ENCODE measurements around the gene ELF3.
"Not testable (repeated sequence)": the region's sequence is repeated elsewhere in the genome, so short reads cannot be mapped to it uniquely, and the experiment has no call there.

ELF3 gene

GRCh38 chr1:202007805-202008489 lies 2.4 kb upstream of the ELF3 start:
- DNase-seq (ENCODE audit: low spot score): peak; percentile 36

- peak; percentile 91 for DNase-seq (ENCODE audit: low spot score)
These were observed 834 bp upstream of the ELF3 start for GRCh38 chr1:202009326-202010179.

- no peak for DNase-seq (ENCODE audit: low spot score)
These were observed 1.6 kb downstream of the ELF3 start for GRCh38 chr1:202011994-202012393.

GRCh38 chr1:202012544-202013478 lies 2.4 kb downstream of the ELF3 start:
- no peak for DNase-seq (ENCODE audit: low spot score)

GRCh38 chr1:202013603-202014002 lies 3.2 kb downstream of the ELF3 start:
- no peak for DNase-seq (ENCODE audit: low spot score)

DNA sequence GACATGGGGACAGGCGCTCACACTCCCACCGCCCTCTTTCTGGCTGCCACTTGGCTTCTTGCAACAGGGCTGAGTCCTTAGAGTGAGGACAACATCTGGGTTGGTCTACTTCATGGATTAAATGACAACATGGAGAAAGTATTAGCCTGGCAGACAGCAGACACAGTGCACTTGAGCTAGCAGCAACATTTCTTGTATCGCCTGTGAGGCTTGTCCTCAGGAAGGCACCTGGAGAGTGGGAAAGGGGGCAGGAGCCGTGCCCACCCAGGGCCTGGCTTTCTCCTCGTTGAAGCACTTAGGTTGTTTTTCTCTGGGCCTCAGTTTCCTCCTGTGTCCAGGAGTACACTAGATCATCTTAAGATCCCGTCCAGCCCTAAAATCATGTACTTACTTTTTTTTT lies 3.7 kb downstream of the ELF3 start:
- no peak for DNase-seq (ENCODE audit: low spot score)

GRCh38 chr1:202014915-202015661 lies 4.7 kb downstream of the ELF3 start:
- no peak for DNase-seq (ENCODE audit: low spot score)

DNA sequence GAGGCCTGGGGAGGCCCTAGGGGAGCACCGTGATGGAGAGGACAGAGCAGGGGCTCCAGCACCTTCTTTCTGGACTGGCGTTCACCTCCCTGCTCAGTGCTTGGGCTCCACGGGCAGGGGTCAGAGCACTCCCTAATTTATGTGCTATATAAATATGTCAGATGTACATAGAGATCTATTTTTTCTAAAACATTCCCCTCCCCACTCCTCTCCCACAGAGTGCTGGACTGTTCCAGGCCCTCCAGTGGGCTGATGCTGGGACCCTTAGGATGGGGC lies 5.2 kb downstream of the ELF3 start:
- DNase-seq (ENCODE audit: low spot score): no peak

DNA sequence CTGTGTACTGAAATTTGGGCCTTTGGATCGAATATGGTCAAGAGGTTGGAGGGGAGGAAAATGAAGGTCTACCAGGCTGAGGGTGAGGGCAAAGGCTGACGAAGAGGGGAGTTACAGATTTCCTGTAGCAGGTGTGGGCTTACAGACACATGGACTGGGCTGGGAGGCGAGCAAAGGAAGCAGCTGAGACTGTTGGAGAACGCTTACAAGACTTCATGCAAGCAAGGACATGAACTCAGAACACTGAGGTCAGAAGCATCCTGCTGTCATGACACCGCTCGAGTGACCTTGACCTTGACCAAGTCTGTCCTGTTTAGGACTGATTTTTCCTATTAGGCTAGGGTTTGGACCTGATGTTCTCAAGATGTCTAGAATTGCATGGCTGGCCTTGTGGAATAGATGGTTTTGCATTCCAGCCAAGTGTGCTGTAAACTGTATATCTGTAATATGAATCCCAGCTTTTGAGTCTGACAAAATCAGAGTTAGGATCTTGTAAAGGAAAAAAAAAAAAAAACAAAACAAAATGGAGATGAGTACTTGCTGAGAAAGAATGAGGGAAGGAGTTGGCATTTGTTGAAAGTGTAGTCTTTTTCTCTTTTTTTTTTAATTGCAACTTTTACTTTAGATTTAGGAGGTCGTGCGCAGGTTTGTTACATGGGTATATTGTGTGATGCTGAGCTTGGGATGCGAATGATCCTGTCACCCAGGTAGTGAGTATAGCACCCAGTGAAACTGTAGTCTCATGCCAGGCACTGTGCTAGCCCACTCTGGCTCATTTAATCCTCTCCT lies 5.8 kb downstream of the ELF3 start:
- no peak for DNase-seq (ENCODE audit: low spot score)

- peak; percentile 20 for DNase-seq (ENCODE audit: low spot score)
These were observed 6.7 kb downstream of the ELF3 start for GRCh38 chr1:202016811-202017748.

DNA sequence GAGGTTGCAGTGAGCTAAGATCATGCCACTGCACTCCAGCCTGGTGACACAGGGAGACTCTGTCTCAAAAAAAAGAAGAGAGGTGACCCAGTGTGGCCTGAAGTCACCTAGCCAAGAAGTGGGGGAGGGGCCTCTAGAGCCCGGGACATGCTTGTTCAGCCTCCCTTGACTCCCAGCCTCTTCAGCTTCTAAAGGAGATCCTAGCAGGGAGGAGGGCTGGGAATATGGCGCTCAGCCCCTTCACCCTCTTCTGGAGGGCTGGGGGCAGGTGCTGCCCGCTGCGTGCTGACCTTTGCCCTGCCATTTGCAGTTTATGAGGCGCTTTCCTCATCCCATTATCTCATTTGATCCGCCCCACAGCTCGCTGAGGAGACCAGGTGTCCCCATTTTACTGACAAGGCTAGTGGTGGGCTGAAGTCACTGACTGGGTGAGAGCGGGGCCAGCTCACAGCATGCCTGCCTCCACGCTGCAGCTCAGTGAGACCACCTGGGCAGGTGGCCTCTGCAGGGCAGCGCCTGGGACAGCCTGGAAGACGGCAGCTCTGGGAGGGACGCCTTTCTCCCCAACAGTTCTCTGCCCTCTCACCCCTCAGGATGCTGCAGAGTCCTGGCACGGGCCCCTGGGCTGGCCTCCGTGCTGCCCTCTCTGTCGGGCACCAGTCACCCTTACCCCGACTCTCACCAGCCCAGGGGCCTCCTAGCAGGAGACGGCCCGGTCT lies 7.5 kb downstream of the ELF3 start:
- peak; percentile 23 for DNase-seq (ENCODE audit: low spot score)

- peak; percentile 69 for DNase-seq (ENCODE audit: low spot score)
These were observed 8.3 kb downstream of the ELF3 start for GRCh38 chr1:202018468-202019234.

DNA sequence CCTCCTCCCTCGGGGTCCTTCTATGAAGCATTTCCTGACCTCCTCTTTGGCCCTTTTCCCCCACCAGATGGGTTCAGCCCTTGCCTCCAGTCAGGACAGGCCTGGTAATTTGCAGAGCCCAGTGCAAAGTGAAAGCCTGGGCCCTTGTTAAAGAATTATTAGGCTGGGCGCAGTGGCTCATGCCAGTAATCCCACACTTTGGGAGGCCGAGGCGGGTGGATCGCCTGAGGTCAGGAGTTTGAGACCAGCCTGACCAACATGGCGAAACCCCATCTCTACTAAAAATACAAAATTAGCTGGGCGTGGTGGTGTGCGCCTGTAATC lies 8.8 kb downstream of the ELF3 start:
- DNase-seq (ENCODE audit: low spot score): not testable (repeated sequence)

GRCh38 chr1:202023001-202023433 lies 12.6 kb downstream of the ELF3 start:
- DNase-seq (ENCODE audit: low spot score): peak; percentile 63

DNA sequence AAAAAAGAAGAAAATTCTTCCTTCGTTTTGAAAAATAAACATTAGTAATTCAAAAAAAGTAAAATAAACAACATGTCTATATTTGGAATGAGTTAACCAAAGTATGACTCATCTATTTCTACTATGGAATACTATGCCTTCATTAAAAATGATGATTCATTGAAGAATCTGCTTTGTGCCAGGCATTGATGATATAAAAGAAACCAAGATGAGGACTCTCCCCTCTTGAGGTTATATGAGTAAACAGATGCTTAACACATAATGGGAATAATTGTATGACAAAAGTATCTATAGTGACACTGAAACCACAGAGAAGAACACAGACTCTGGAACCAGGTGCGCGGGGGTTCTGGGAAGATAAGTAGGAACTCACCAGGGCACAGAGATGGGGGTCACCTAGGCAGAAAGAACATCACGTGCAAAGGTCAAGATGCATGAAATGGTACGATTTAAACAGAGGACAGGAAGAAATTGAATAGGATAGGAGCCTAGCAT lies 18.8 kb downstream of the ELF3 start:
- DNase-seq (ENCODE audit: low spot score): peak; percentile 83

DNA sequence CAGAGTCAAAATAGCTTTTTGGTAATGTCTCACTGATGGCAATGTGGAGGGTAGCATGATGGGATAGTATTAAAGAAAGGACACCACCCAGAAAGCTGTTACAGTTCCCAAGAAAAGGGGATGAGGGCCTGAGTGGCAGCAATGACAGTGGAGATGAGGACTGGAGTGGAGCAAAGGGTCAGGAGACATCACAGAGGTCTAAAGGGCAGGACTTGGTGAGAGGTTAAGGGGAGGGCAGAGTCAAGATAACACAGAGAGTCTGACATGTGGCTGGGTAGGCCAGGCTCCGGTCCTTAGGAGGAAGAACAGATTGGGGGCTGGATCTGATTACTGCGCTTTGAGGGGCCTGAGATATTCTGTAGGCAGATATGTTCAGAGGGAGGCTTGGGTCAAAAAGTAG lies 19.3 kb downstream of the ELF3 start:
- DNase-seq (ENCODE audit: low spot score): peak; percentile 61

DNA sequence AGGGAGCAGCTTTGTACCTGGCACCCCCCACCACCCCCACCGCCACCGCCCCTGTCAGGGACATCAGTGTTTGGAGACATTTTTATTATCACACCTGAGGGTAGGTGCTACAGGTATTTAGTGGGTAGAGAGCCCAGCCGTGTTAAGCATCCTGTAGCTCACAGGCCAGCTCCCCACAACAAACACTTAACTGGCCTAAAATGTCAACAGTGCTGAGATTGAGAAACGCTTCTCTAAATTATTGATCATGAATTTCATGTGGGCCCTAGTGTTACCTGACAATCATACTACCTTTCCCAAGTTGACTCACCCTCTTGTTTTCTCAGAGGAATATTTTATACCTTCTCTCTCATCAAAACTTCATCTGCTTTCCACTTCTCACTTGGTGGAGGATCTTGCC lies 21.4 kb downstream of the ELF3 start:
- no peak for DNase-seq (ENCODE audit: low spot score)

DNA sequence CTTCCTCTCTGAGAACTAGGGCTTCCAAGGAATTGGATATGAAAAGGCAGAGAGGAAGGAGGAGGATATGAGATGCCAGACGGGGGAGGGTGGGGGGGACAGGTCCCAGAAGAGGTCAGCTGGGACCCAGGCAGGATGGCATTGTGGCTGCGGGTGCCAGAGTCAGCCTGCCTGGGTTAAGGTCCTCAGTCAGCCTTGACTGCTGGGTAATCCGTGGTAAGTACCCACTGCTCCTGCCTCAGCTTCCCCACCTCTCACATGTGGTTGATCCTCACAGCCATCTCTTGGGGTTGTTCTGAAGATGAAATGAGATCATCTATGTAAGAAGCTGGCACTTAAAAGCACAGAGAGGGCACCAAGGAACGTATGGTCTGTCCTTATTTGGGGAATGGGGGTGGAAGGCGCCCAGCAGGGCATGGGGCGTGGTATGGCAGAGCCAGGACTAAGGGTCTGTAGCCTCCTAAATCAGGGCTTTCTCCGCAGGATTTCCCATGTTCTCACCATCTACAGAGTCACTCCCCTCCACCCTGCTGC lies 23.8 kb downstream of the ELF3 start:
- DNase-seq (ENCODE audit: low spot score): no peak

All from hematopoietic multipotent progenitor cell treated with erythropoietin and hydrocortisone succinate and interleukin-3 and kit ligand, for 17 days (in vitro differentiated cells).